Endothelial cell of umbilical vein (primary cell): Measurements from ENCODE around the gene PRKAG2. TPM values are rescaled to one million over a fixed set of nuclear protein-coding genes. Genes with fewer than 3 reads are reported as not detected.

Experiments used
- BruUV-seq: library from RNA; stranded (reverse); fragments of 400-500 nt; replicated peaks from 2 replicates; lab custom pipeline; 2021; lab: Mats Ljungman, UMichigan
- CTCF ChIA-PET: fragments of 300-600, 350-600 bp; sonication (Branson Sonifier 250); formaldehyde crosslinking; loops from one replicate; lab custom pipeline; 2021; ENCODE audit warnings: antibody characterized with exemption, inconsistent platforms; lab: Charles Lee
- POLR2A ChIA-PET: fragments of 300-600, 350-600 bp; sonication (Branson Sonifier 250); formaldehyde crosslinking; loops from one replicate; lab custom pipeline; 2021; ENCODE audit warnings: antibody characterized with exemption, inconsistent platforms; lab: Charles Lee
- DNase-seq: peaks from one replicate; pipeline ENCODE4 v3.0.0-alpha.2; 2011; ENCODE audit warnings: low read depth, low spot score
- FAIRE-seq: peaks from 2 replicates; lab custom pipeline; 2011; peaks lifted over from hg19 to GRCh38; lab: Jason Lieb, UNC
- H2AFZ ChIP-seq: 2 replicates; pipeline ENCODE4 v1.6.0; 2012; ENCODE audit warnings: low read depth, low read length, control low read depth, inconsistent platforms
- H3K27ac ChIP-seq: 2 replicates; pipeline ENCODE4 v1.5.1; 2011; ENCODE audit warnings: low read depth, mild to moderate bottlenecking, control low read depth, low read length, moderate library complexity; ENCODE audit not compliant: insufficient read depth
- H3K27me3 ChIP-seq, 2 experiments: 2 replicates each; pipeline versions ENCODE4 v1.6.0 to v1.6.1; 2011; ENCODE audit warnings: low read length in 2 of 2, mixed read lengths in 1 of 2; ENCODE audit not compliant: control insufficient read depth in 2 of 2, insufficient read depth in 2 of 2
- H3K36me3 ChIP-seq, 2 experiments: 2 replicates in 1 of 2; 3 replicates in 1 of 2; pipeline ENCODE4 v1.5.1; 2011; ENCODE audit warnings: low read length in 2 of 2, mild to moderate bottlenecking in 1 of 2, moderate library complexity in 1 of 2; ENCODE audit not compliant: control insufficient read depth in 2 of 2, insufficient read depth in 2 of 2; ENCODE audit errors: extremely low read depth in 1 of 2
- H3K4me1 ChIP-seq: 3 replicates; pipeline ENCODE4 v1.5.1; 2011; ENCODE audit warnings: mild to moderate bottlenecking, low read length; ENCODE audit not compliant: control insufficient read depth, insufficient read depth; ENCODE audit errors: extremely low read depth
- H3K4me2 ChIP-seq: 2 replicates; pipeline ENCODE4 v1.6.1; 2011; ENCODE audit warnings: low read length, control low read depth, mixed read lengths; ENCODE audit not compliant: insufficient read depth
- H3K4me3 ChIP-seq, 3 experiments: fragments of 200-600 bp in 1 of 3; sonication (generic), shearing (Covaris generic) in 1 of 3; replicated peaks in 1 of 3; 2 replicates each; pipeline ENCODE4 v1.5.1; 2011 to 2016; ENCODE audit warnings: control low read depth in 3 of 3, low read length in 3 of 3, mild to moderate bottlenecking in 2 of 3, inconsistent platforms in 1 of 3, low read depth in 1 of 3, moderate library complexity in 1 of 3; ENCODE audit not compliant: insufficient read depth in 1 of 3
- H3K79me2 ChIP-seq: 2 replicates; pipeline ENCODE4 v1.6.0; 2012; ENCODE audit warnings: low read length, inconsistent platforms; ENCODE audit not compliant: control insufficient read depth, insufficient read depth
- H3K9ac ChIP-seq: replicated peaks from 2 replicates; pipeline ENCODE3; 2011; ENCODE audit warnings: low read length, control low read depth; ENCODE audit not compliant: insufficient read depth; ENCODE audit errors: extremely low read depth
- H3K9me1 ChIP-seq: replicated peaks from 3 replicates; pipeline ENCODE4 v1.6.0; 2011; ENCODE audit warnings: mild to moderate bottlenecking, low read length; ENCODE audit not compliant: control insufficient read depth, insufficient read depth; ENCODE audit errors: extremely low read depth
- H3K9me3 ChIP-seq: replicated peaks from 2 replicates; pipeline ENCODE4 v1.5.1; 2012; ENCODE audit warnings: low read length, inconsistent platforms; ENCODE audit not compliant: control insufficient read depth, insufficient read depth
- H4K20me1 ChIP-seq: replicated peaks from 2 replicates; pipeline ENCODE3; 2011; ENCODE audit warnings: mild to moderate bottlenecking, low read length; ENCODE audit not compliant: control insufficient read depth, insufficient read depth; ENCODE audit errors: extremely low read depth
- CTCF ChIP-seq, 2 donors: IDR thresholded peaks; 1 replicate in 1 of 2; 2 replicates in 1 of 2; pipeline ENCODE4 v1.5.1; 2011; ENCODE audit warnings: low read length in 2 of 2, mild to moderate bottlenecking in 2 of 2, moderate library complexity in 2 of 2, control low read depth in 1 of 2, inconsistent platforms in 1 of 2, low read depth in 1 of 2; ENCODE audit not compliant: insufficient read depth in 1 of 2; ENCODE audit errors: extremely low read depth in 1 of 2
- EZH2 ChIP-seq: IDR thresholded peaks from 2 replicates; pipeline ENCODE4 v1.6.1; 2012; ENCODE audit warnings: borderline replicate concordance, low read depth, mild to moderate bottlenecking, moderate library complexity, low read length, inconsistent platforms; ENCODE audit not compliant: severe bottlenecking
- FOS ChIP-seq: IDR thresholded peaks from 2 replicates; pipeline ENCODE4 v1.6.1; 2011; ENCODE audit warnings: mild to moderate bottlenecking, low read length, moderate library complexity, borderline replicate concordance; ENCODE audit not compliant: insufficient read depth
- GATA2 ChIP-seq: IDR thresholded peaks from 2 replicates; pipeline ENCODE4 v1.7.0; 2011; ENCODE audit warnings: low read depth, mild to moderate bottlenecking, moderate library complexity, mixed read lengths, low read length; ENCODE audit not compliant: insufficient read length, insufficient read depth
- JUN ChIP-seq: IDR thresholded peaks from 2 replicates; pipeline ENCODE4 v1.6.1; 2011; ENCODE audit warnings: borderline replicate concordance, low read depth; ENCODE audit not compliant: insufficient read length, insufficient read depth
- MAX ChIP-seq: IDR thresholded peaks from 2 replicates; pipeline ENCODE4 v1.6.1; 2011; ENCODE audit not compliant: insufficient read depth, insufficient read length
- MYC ChIP-seq: IDR thresholded peaks from one replicate; pipeline ENCODE4 v1.6.1; 2011; ENCODE audit warnings: mild to moderate bottlenecking, low read depth, low read length
- POLR2A ChIP-seq: IDR thresholded peaks from 2 replicates; pipeline ENCODE4 v1.6.1; 2012; ENCODE audit warnings: low read depth, mild to moderate bottlenecking, control low read depth, low read length
- POLR2AphosphoS5 ChIP-seq: IDR thresholded peaks from 2 replicates; pipeline ENCODE4 v1.6.1; 2012; ENCODE audit warnings: low read depth, mild to moderate bottlenecking, control low read depth, low read length, moderate library complexity; ENCODE audit not compliant: insufficient read depth
- dilution Hi-C: fragments of 300-500 bp; cut with MboI; formaldehyde crosslinking; loops from one replicate; pipeline ENCODE4 v1.15.0; 2019; ENCODE audit warnings: low sequenced_read_pairs; ENCODE audit not compliant: extremely low pct_ligation_motif_present
- intact Hi-C: fragments of 100-400 bp; cut with micrococcal nuclease; formaldehyde crosslinking; loops from one replicate; pipeline ENCODE4 v1.10.0; 2022
- polyA plus RNA-seq, 4 experiments: library from polyadenylated mRNA; depleted of rRNA in 3 of 4; stranded (reverse) in 3 of 4; unstranded in 1 of 4; fragments of >200 nt; gene quantifications; 2 replicates each; pipeline versions ENCODE4 v1.2.1 to v1.2.3, GENCODE V29; 2011 to 2012; ENCODE audit warnings: missing spikeins in 1 of 4
- total RNA-seq: library from RNA; stranded (reverse); gene quantifications from 2 replicates; pipeline ENCODE4 v1.2.3, GENCODE V29; 2021

PRKAG2 gene
- total and polyA plus RNA-seq, 2 donors (not counting 3 experiments of a cell fraction or from before 2014, with no cell fraction given), result 19.3 to 51.5 TPM

GRCh38 chr7:151801291-151801690 lies 75.6 kb downstream of the PRKAG2 start:
- Histone ChIP-seq H3K4me3 (no peak overlapping the region), H2AFZ (no peak overlapping the region), H3K9me1 (no peaks in the 10 kb centered on the region), H3K79me2 (no peaks in the 10 kb centered on the region), H3K4me2 (no peak overlapping the region), H3K36me3 (no peaks in the 10 kb centered on the region), H3K27me3 (peaks cover 3 to 7% of the 10 kb centered on the region in 2 experiments), H3K4me1 (no peaks in the 10 kb centered on the region), H3K9me3 (no peaks in the 10 kb centered on the region), H3K27ac (no peak overlapping the region), H4K20me1 (no peaks in the 10 kb centered on the region), H3K9ac (no peak overlapping the region)
- dilution Hi-C loops, result no loop called here
- no peak for FAIRE-seq
- intact Hi-C loops, result no loop called here
- TF ChIP-seq MYC (no peak), MAX (no peak), JUN (no peak), FOS (no peak), EZH2 (no peak), CTCF (IDR thresholded peaks at IDR 0.05; ENCODE audit: extremely low read depth in 1 of 2, insufficient read depth in 1 of 2, low read depth in 1 of 2, low read length in 2 of 2) (no peak), GATA2 (no peak), POLR2A (no peak), POLR2AphosphoS5 (no peak)
- CTCF ChIA-PET, result interaction anchor here (1.1 kb wide), 1 partner anchor 19 kb away, joined by 3 read pairs; no protein-coding TSS in a partner anchor
- BruUV-seq, result no TSS peak
- no peak for DNase-seq
- POLR2A ChIA-PET, result no interaction called here
